NOMO-1 treated with DMSO at 0.1 percent for 48 hours (cell line): Measurements from ENCODE around the gene NUP54.

Experiments
- DNase-seq: peaks from one replicate; lab custom pipeline; 2025; ENCODE audit not compliant: unreplicated experiment; lab: John Stamatoyannopoulos, UW

NUP54 gene

DNA sequence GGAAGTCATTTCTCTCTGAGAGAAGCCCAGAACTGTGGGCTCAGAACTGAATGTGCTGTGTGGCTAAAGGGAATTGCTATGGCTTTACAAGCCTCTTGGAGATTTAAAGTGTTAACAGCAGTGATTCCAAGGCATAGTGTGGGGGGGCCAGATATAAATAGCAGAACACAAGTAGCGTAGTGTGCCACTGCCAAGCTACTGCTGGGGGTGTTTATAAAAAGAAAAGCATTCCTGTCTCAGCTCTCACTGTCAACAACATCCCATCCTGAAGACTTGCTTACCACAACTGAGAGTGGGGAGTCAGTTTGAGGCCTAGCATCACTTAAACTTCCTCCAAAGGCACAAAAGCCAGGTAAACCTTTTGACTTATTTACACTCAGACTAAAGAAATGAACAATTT is 73.7 kb downstream of the NUP54 start, which contains the start of gene ART3:
TSS of gene ART3 (plus strand) at position 242 of the 400 bp plus-strand sequence. CDS start 1,181 bp downstream, outside the sequence.
- DNase-seq: no peak

DNA sequence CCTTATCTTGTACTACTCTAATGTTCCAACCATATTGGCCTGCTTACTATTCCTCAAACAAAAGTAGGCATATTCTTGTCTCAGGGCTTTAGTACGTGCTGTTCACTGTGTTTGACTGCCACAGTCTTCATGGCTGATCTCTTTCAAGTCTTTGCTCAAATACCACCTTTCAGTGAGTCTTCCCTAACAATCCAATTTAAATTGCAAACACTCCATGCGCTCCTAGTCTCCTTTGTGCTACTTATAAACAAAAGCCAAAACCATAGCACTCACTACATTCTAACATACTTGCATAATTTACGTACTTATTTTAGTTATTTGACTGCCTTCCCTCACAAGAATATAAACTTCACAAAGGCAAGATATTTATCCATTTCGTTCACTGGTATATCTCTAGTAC is 75.4 kb downstream of the NUP54 start:
- DNase-seq: no peak

GRCh38 chr4:76067652-76068286 is 80.4 kb downstream of the NUP54 start:
- peak; percentile 65 for DNase-seq

DNA sequence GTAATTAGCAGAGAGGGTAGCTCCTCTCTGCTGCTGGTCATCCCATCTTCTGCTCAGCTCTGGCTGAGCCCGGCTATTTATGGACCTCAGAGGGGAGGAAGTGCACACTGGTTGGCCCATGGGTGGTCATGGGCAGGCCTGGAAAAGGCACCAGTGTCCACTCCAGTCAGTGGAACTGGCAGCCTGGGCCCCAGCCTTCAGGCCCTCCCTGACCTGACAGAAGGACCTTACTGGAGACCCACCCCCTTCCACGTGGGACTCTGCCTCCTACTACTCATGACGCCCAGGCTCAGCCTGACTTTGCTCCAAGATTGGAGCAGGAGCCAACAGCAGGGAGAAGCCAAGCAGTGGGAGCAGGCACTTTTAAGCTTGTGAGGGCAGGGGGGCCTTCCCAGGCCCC is 81.7 kb downstream of the NUP54 start:
- DNase-seq: no peak
